Ectodermal cell (in vitro differentiated cells): ENCODE data around the gene LYST.
"Not testable (repeated sequence)": the region's sequence is repeated elsewhere in the genome, so short reads cannot be mapped to it uniquely, and the experiment has no call there.

ENCODE experiments used
- H3K27ac ChIP-seq: 2 replicates; pipeline ENCODE4 v1.7.0; 2013; ENCODE audit warnings: mild to moderate bottlenecking, low read depth, low read length; ENCODE audit not compliant: insufficient read depth, poor library complexity, severe bottlenecking
- H3K27me3 ChIP-seq: 2 replicates; pipeline ENCODE4 v1.7.0; 2013; ENCODE audit warnings: mild to moderate bottlenecking, low read length; ENCODE audit not compliant: insufficient read depth, control insufficient read depth, poor library complexity, severe bottlenecking
- H3K36me3 ChIP-seq: one replicate; pipeline ENCODE4 v1.7.0; 2013; ENCODE audit warnings: low read length; ENCODE audit not compliant: control insufficient read depth, insufficient read depth
- H3K4me1 ChIP-seq: one replicate; pipeline ENCODE4 v1.7.0; 2013; ENCODE audit warnings: low read length; ENCODE audit not compliant: control insufficient read depth, insufficient read depth
- H3K4me3 ChIP-seq: 2 replicates; pipeline ENCODE4 v1.7.0; 2013; ENCODE audit warnings: low read depth, low read length, control low read depth; ENCODE audit not compliant: insufficient read depth
- H3K9me3 ChIP-seq: 2 replicates; pipeline ENCODE4 v1.7.0; 2013; ENCODE audit warnings: mild to moderate bottlenecking, low read length, moderate library complexity; ENCODE audit not compliant: control insufficient read depth
- WGBS, 2 experiments: methylation state at CpG; one replicate each; pipeline ENCODE4 v1.1.7; 2013; ENCODE audit warnings: missing lambda C conversion rate in 2 of 2; 5-methylcytosine and 5-hydroxymethylcytosine counted together

Gene LYST

DNA sequence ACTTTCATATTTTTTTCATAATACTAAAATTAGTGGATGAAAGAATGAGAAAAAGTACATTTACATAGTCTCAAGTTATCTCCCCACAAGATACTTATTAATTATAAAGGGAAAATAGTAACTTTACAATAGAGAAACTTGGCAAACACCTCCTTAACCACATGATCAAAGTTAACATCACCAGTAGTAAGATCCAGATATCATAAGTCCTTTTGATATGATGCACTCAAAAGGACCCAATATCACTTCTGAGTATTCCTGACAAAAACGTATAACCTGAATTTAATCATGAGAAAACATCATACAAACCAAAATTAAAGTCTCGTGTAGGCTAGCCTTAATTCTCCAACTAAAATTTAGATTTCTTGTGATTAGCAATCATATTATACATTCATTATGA is 67.4 kb downstream of the LYST start:
- H3K36me3 ChIP-seq = no peaks in the 10 kb centered on the region
- H3K27ac ChIP-seq = no peak overlapping the region
- H3K27me3 ChIP-seq = no peaks in the 10 kb centered on the region
- H3K4me1 ChIP-seq = no peaks in the 10 kb centered on the region
- no peaks in the 10 kb centered on the region for H3K9me3 ChIP-seq
- no peak overlapping the region for H3K4me3 ChIP-seq
- WGBS, 2 experiments = 93% methylated on average over 1 to 2 of the region's 2 CpGs

DNA sequence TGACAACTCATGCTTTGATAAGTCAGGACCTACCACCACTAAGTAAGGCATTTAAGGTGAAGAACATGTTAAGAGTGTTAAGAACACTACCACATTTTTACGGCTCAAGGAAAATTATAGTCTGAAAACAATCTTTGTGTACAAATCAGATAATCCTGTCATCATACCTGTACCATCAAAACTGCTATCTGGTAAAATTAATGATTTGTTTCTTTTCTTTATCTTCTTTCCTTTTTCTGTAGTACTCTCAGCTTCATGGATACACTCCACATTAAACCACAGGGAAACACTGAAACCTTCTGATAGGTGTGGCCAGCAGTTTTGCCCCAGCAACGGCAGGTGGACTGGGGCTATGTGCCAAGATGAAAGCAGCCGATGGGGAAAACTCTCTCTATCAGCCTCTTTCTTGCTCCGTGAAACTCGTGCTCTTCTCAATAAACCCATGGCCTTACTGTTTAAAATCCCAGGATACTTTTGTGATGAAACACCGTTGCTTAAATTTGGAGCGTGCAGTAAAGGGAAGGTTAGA is 75.1 kb downstream of the LYST start:
- H3K27me3 ChIP-seq = no peaks in the 10 kb centered on the region
- no peaks in the 10 kb centered on the region for H3K36me3 ChIP-seq
- no peaks in the 10 kb centered on the region for H3K9me3 ChIP-seq
- H3K4me3 ChIP-seq = no peak overlapping the region
- 84 to 90% methylated on average over 5 of the region's 7 CpGs for WGBS, 2 experiments
- H3K4me1 ChIP-seq = no peaks in the 10 kb centered on the region
- H3K27ac ChIP-seq = no peak overlapping the region

DNA sequence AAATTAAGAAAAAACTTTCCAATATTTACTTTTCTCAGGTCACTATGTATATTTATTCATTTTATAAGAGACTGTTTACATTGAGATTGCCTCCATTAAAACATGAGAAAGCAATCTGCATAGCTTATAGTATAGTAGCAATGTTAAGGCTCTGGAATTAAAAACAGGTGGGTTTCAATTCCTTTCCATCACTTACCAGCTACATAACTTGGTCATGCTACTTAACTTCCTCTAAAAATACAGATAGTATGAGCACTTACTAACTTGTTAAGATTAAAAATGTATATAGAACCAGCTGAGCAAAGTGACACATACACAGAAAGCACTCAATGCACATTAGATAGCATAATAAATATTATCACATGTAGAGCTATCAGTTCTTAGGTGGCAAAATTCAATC is 76.6 kb downstream of the LYST start:
- Histone ChIP-seq H3K4me3 (no peak overlapping the region), H3K36me3 (no peaks in the 10 kb centered on the region), H3K9me3 (no peaks in the 10 kb centered on the region), H3K27ac (no peak overlapping the region), H3K4me1 (no peaks in the 10 kb centered on the region), H3K27me3 (no peaks in the 10 kb centered on the region)

DNA sequence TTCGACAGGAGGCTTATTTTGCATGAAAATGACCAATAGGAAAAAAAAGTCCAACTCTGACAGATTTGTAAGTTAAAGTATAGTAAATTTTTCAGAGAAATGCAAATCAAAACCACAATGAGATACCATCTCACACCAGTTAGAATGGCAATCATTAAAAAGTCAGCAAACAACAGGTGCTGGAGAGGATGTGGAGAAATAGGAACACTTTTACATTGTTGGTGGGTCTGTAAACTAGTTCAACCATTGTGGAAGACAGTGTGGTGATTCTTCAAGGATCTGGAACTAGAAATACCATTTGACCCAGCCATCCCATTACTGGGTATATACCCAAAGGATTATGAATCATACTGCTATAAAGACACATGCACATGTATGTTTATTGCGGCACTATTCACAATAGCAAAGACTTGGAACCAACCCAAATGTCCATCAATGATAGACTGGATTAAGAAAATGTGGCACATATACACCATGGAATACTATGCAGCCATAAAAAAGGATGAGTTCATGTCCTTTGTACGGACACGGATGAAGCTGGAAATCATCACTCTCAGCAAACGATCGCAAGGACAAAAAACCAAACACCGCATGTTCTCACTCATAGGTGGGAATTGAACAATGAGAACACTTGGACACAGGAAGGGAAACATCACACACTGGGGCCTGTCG is 80.3 kb downstream of the LYST start:
- H3K4me3 ChIP-seq, H3K27me3 ChIP-seq, H3K4me1 ChIP-seq, H3K9me3 ChIP-seq, H3K27ac ChIP-seq, H3K36me3 ChIP-seq: not testable (repeated sequence)
- 86 to 98% methylated on average over 4 to 5 of the region's 8 CpGs for WGBS, 2 experiments

DNA sequence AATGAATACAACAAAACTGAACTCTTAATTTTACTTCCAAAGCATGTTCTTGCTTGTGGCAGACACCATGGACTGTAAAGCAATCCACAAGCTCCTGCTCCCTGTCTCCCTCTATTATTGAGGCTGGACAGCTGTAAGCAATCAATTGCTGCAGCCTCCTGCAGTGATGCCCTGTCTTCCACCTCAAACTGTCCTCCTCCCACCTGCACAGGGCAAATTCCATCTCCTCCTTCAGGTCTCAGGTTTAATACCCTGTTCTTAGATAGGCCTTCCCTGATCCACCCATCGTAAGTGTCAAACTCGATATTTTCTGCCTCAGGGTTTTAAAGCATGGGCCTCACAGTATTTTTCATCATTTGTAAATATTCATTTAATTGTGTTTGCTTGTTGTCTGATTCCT is 81.8 kb downstream of the LYST start:
- Histone ChIP-seq H3K36me3 (no peaks in the 10 kb centered on the region), H3K4me3 (no peak overlapping the region), H3K9me3 (no peaks in the 10 kb centered on the region), H3K4me1 (no peaks in the 10 kb centered on the region), H3K27ac (no peak overlapping the region), H3K27me3 (no peaks in the 10 kb centered on the region)
- WGBS, 2 experiments = 89 to 100% methylated on average over 2 of the region's 2 CpGs

DNA sequence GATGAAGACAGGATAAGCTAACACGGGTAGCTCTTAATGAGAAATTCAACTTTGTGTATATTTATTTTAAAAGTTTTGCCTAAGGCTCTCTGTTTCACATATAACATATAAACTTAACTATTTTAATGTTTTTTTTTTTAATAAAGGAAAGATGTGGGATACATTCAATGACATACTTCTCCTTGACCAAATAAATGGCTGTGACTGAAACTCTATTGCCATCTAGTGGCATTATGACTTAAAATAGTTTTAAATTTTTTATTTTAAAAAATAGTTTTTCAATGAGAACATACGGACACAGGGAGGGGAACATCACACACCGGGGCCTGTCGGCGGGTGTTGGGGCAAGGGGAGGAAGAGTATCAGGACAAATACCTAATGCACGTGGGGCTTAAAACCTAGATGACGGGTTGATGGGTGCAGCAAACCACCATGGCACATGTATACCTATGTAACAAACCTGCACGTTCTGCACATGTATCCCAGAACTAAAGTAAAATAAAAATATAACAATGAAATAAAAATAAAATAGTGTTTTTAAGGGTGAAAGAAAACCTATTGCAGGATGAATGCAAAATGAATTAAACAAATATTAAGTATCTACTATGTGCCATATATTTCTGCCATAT is 83.4 kb downstream of the LYST start:
- H3K36me3 ChIP-seq = no peaks in the 10 kb centered on the region
- 43 to 56% methylated on average over 6 to 7 of the region's 8 CpGs for WGBS, 2 experiments
- no peaks in the 10 kb centered on the region for H3K9me3 ChIP-seq
- H3K4me1 ChIP-seq = no peaks in the 10 kb centered on the region
- no peak overlapping the region for H3K27ac ChIP-seq
- H3K27me3 ChIP-seq = no peaks in the 10 kb centered on the region
- H3K4me3 ChIP-seq = no peak overlapping the region

DNA sequence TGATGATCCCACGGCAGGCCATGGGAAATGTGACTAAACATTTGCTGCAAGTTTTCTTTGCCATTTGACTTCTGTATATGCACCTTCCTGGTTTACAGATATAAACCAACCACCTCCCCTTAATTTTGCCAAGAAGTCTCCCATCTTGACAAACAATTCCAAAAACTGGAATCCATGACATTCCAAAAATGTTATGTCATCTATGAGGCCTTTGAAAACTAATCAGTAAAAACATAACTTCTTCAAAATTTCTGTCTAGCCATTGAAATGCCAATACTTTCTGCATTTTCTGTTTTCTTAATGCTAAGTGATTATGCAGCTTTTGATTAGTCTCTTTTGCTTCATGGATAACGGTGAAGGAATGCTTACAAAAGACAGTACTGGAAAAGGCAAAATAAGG is 84.1 kb downstream of the LYST start:
- H3K36me3 ChIP-seq = no peaks in the 10 kb centered on the region
- WGBS, 2 experiments = 95 to 100% methylated on average over 2 of the region's 2 CpGs
- no peaks in the 10 kb centered on the region for H3K9me3 ChIP-seq
- no peaks in the 10 kb centered on the region for H3K4me1 ChIP-seq
- no peak overlapping the region for H3K4me3 ChIP-seq
- no peak overlapping the region for H3K27ac ChIP-seq
- H3K27me3 ChIP-seq = no peaks in the 10 kb centered on the region

DNA sequence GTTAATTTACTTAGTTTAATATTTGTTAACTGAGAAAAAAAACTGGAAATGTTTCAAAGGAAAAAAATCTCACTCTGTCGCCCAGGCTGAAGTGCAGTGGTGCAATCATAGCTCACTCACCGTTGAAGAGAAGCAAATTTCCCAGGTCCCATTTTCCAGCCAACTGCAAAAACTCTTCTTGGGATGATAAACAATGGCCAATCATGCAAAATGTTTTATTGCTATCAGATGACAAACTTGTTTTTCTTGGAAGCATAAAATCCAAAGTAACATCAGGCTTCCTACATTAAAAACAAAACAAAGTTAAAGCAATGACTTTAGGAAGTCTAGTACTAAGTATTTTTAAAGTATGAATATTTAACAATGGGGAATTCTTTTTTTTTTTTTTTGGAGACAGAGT is 84.9 kb downstream of the LYST start:
- no peak overlapping the region for H3K4me3 ChIP-seq
- no peaks in the 10 kb centered on the region for H3K36me3 ChIP-seq
- no peak overlapping the region for H3K27ac ChIP-seq
- WGBS, 2 experiments = 92 to 98% methylated on average over 2 of the region's 2 CpGs
- no peaks in the 10 kb centered on the region for H3K9me3 ChIP-seq
- no peaks in the 10 kb centered on the region for H3K27me3 ChIP-seq
- H3K4me1 ChIP-seq = no peaks in the 10 kb centered on the region

DNA sequence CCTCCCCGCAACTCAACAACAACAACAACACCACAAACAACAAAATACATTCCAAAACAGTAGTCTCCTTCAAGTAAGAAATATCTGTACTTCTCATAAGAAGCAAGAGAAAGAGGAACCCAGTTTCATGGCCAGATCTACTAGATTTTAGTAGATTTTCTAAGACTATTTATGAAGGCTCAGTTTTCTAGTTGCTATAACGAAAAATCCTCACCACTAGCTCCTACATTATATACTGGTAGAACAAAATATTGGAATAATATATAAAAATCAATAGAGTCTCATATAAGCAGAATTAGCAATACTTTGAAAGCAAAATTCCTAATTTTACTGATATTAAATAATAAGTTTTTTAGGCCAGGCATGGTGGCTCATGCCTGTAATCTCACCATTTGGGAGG is 86.9 kb downstream of the LYST start:
- H3K27me3 ChIP-seq = no peaks in the 10 kb centered on the region
- no peaks in the 10 kb centered on the region for H3K9me3 ChIP-seq
- no peak overlapping the region for H3K4me3 ChIP-seq
- H3K4me1 ChIP-seq = no peaks in the 10 kb centered on the region
- H3K27ac ChIP-seq = no peak overlapping the region
- 93 to 100% methylated on average over 1 of the region's 2 CpGs for WGBS, 2 experiments
- no peaks in the 10 kb centered on the region for H3K36me3 ChIP-seq

DNA sequence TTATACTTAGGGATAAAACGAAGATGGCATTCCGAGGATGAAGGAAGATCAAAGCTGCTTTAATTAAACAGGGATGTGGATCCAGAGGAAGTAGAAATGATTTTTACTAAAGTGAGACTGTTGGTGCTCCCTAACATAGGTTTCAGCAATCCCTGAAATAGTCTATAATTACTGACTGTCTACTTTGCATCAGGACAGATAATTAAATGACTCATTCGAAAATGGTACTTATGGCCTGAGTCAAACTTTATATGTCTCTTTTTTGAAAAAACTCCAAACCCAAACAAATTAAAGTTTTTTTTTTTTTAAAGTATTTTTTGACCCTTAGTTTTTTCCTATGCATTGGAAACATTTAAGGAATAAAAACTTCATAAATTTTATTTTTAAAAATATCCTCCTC is 90.3 kb downstream of the LYST start:
- Histone ChIP-seq H3K9me3 (no peaks in the 10 kb centered on the region), H3K4me1 (no peaks in the 10 kb centered on the region), H3K27me3 (no peaks in the 10 kb centered on the region), H3K4me3 (no peak overlapping the region), H3K36me3 (no peaks in the 10 kb centered on the region), H3K27ac (no peak overlapping the region)
- 93 to 97% methylated on average over 3 of the region's 3 CpGs for WGBS, 2 experiments
